Measurements from ENCODE around the gene SETD1A. TPM values are rescaled to one million over a fixed set of nuclear protein-coding genes. Genes with fewer than 3 reads are reported as not detected.

SETD1A gene
- polyA plus RNA-seq, 2 of the 4 experiments (the other 2 are of a cell fraction): 2.0 to 21.2 TPM

- no peak for FAIRE-seq
- Histone ChIP-seq H3K4me2 (no peak overlapping the region), H3K9me3 (no peaks in the 10 kb centered on the region), H3K27ac (peak overlapping the region in 1 of 2 experiments; percentile 60; a peak in 3 of 6 replicates), H3K4me3 (no peak overlapping the region), H3K4me1 (peaks cover 31% of the 10 kb centered on the region)
- ChIA-PET CTCF (interaction anchor here (0.8 to 3.4 kb wide), 4 partner anchors 8 to 450 kb away, joined by 3 to 23 read pairs (median 6); partner anchors contain the start of genes HSD3B7 and ZNF843), POLR2A (no interaction called here)
- no peak for ATAC-seq
- 89% methylated on average over 29 of the region's 29 CpGs for WGBS (ENCODE audit: missing lambda C conversion rate)
- TF ChIP-seq ZNF302 (CRISPR knock-in tag; IDR thresholded peaks at IDR 0.05): no peak
- TF ChIP-seq RNF2 (IDR thresholded peaks at IDR 0.05; ENCODE audit: borderline replicate concordance, low read depth): no peak
- no peak for TF ChIP-seq CHD2 (IDR thresholded peaks at IDR 0.05; ENCODE audit: low read length, partially characterized antibody)
- no peak for TF ChIP-seq FOSB (CRISPR knock-in tag; IDR thresholded peaks at IDR 0.05)
- TF ChIP-seq TP53 (CRISPR knock-in tag; IDR thresholded peaks at IDR 0.05): no peak
- TF ChIP-seq, protein P1, sequence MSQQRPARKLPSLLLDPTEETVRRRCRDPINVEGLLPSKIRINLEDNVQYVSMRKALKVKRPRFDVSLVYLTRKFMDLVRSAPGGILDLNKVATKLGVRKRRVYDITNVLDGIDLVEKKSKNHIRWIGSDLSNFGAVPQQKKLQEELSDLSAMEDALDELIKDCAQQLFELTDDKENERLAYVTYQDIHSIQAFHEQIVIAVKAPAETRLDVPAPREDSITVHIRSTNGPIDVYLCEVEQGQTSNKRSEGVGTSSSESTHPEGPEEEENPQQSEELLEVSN (IDR thresholded peaks at IDR 0.05; ENCODE audit: borderline replicate concordance, low read depth): no peak
- no peak for TF ChIP-seq FOSL2 (IDR thresholded peaks at IDR 0.05)
- no peak for TF ChIP-seq FOSL2 (CRISPR knock-in tag; IDR thresholded peaks at IDR 0.05)
- DNase-seq (ENCODE audit: low read depth in 1 of 2, low spot score in 1 of 2): no peak
These were observed 35.6 kb downstream of the SETD1A start for GRCh38 chr16:30992931-30993816.

DNA sequence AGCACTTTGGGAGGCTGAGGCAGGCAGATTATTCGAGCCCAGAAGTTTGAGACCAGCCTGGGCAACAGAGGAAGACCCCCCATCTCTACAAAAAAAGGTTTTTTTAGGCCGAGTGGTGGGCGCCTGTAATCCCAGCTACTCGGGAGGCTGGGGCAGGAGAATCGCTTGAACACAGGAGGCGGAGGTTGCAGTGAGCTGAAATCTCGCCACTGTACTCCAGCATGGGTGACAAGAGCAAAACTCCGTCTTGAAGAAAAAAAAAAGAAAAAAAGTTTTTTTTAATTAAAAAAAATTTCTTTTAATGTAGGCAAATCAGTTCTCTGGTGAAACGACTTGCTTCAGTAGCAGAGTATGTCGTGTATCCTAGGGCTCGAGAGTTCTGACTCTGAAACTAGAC is 38.4 kb downstream of the SETD1A start:
- CTCF ChIA-PET: interaction anchor here (0.9 to 1.6 kb wide), 3 partner anchors 9 to 873 kb away, joined by 3 to 13 read pairs (median 3); partner anchors contain the start of gene HSD3B7
- DNase-seq (ENCODE audit: low read depth in 1 of 2, low spot score in 1 of 2): no peak
- Histone ChIP-seq H3K9me3 (no peaks in the 10 kb centered on the region), H3K27ac (peak overlapping the region; percentile 97 to 100), H3K4me1 (peaks cover 49% of the 10 kb centered on the region), H3K4me2 (peak overlapping the region; percentile 92), H3K4me3 (peak overlapping the region; percentile 61)
- TF ChIP-seq CHD4 (IDR thresholded peaks at IDR 0.05; ENCODE audit: borderline replicate concordance): no peak
- TF ChIP-seq CBX8 (IDR thresholded peaks at IDR 0.05): no peak
- 40% methylated on average over 11 of the region's 11 CpGs for WGBS (ENCODE audit: missing lambda C conversion rate)
- no peak for FAIRE-seq
- ATAC-seq: peak in 1 of 2 experiments; percentile 1; a peak in 2 of 6 replicates
- POLR2A ChIA-PET: interaction anchor here (1.1 to 1.9 kb wide), 6 partner anchors 14 to 463 kb away, joined by 3 to 14 read pairs (median 7); partner anchors contain the start of genes ARMC5, FUS, ZNF646 and ZNF668

GRCh38 chr16:30996324-30996984 is 38.9 kb downstream of the SETD1A start:
- POLR2A ChIA-PET: interaction anchor here (0.5 to 1.9 kb wide), 16 partner anchors 9 to 463 kb away, joined by 3 to 14 read pairs (median 6); partner anchors contain the start of genes ARMC5, FUS, HSD3B7 and KAT8
- peak; percentile 33 to 57 for ATAC-seq
- H3K4me2 ChIP-seq: peak overlapping the region; percentile 92
- H3K27ac ChIP-seq: peak overlapping the region; percentile 97 to 100
- peaks cover 44% of the 10 kb centered on the region for H3K4me1 ChIP-seq
- peak overlapping the region; percentile 61 for H3K4me3 ChIP-seq
- no peaks in the 10 kb centered on the region for H3K9me3 ChIP-seq
- under 1% methylated on average over 18 of the region's 23 CpGs for WGBS (ENCODE audit: missing lambda C conversion rate)
- CTCF ChIA-PET: interaction anchor here (0.9 to 1.6 kb wide), 4 partner anchors 9 to 872 kb away, joined by 3 to 13 read pairs (median 4); partner anchors contain the start of gene HSD3B7
- FAIRE-seq: no peak
- DNase-seq (ENCODE audit: low read depth in 1 of 2, low spot score in 1 of 2): peak; percentile 68 to 89
- TF ChIP-seq BCL3 (IDR thresholded peaks at IDR 0.05): no peak
- TF ChIP-seq RAD21 (conservative IDR thresholded peaks at IDR 0.05 in 1 of 2, IDR thresholded peaks at IDR 0.05 in 1 of 2): no peak; a peak in 1 of 5 replicates
- peak; percentile 48; the same call in 1 of the 2 replicates for TF ChIP-seq MAX (IDR thresholded peaks at IDR 0.05)
- TF ChIP-seq CBX2 (IDR thresholded peaks at IDR 0.05; ENCODE audit: borderline replicate concordance, low read depth): no peak
- no peak for TF ChIP-seq EP300 (IDR thresholded peaks at IDR 0.05)
- TF ChIP-seq ESRRA (IDR thresholded peaks at IDR 0.05; ENCODE audit: borderline replicate concordance, low read length): no peak
- TF ChIP-seq RFX5 (IDR thresholded peaks at IDR 0.05): no peak
- no peak for TF ChIP-seq FOSB (CRISPR knock-in tag; IDR thresholded peaks at IDR 0.05)
- TF ChIP-seq REST (IDR thresholded peaks at IDR 0.05): 0 out of 2 replicates have a peak, but pooled peaks have one; percentile 15
- no peak for TF ChIP-seq ZNF302 (CRISPR knock-in tag; IDR thresholded peaks at IDR 0.05)
- TF ChIP-seq KDM1A (IDR thresholded peaks at IDR 0.05; ENCODE audit: low read depth): peak; percentile 54; the same call in 1 of the 2 replicates
- TF ChIP-seq, protein P1 (IDR thresholded peaks at IDR 0.05; ENCODE audit: borderline replicate concordance, low read depth): peak; percentile 62
- no peak for TF ChIP-seq JUNB (IDR thresholded peaks at IDR 0.05)
- TF ChIP-seq, protein P2, sequence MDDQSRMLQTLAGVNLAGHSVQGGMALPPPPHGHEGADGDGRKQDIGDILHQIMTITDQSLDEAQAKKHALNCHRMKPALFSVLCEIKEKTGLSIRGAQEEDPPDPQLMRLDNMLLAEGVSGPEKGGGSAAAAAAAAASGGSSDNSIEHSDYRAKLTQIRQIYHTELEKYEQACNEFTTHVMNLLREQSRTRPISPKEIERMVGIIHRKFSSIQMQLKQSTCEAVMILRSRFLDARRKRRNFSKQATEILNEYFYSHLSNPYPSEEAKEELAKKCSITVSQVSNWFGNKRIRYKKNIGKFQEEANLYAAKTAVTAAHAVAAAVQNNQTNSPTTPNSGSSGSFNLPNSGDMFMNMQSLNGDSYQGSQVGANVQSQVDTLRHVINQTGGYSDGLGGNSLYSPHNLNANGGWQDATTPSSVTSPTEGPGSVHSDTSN (IDR thresholded peaks at IDR 0.05): no peak
- TF ChIP-seq POLR2A (IDR thresholded peaks at IDR 0.05; ENCODE audit: low read length): no peak

Measured in A549 (cell line).